Lower leg skin (tissue), 4 donors: ENCODE measurements around the gene PRKACG. TPM values are rescaled to one million over a fixed set of nuclear protein-coding genes. Genes with fewer than 3 reads are reported as not detected.

Experiments used
- DNase-seq, 2 donors: peaks; one replicate each; pipeline ENCODE4 v3.0.0-alpha.2; 2019; ENCODE audit warnings: low spot score in 2 of 2
- H3K4me3 ChIP-seq: fragments of 200-600 bp; sonication (generic); 2 replicates; pipeline ENCODE4 v1.5.1; 2017; ENCODE audit warnings: mild to moderate bottlenecking, low read depth; ENCODE audit not compliant: poor library complexity, severe bottlenecking
- POLR2A ChIP-seq, 2 donors: fragments of 450-650 bp; IDR thresholded peaks; one replicate each; pipeline ENCODE4 v1.6.1; 2016 to 2017; ENCODE audit warnings: antibody characterized with exemption in 2 of 2, mild to moderate bottlenecking in 1 of 2, moderate library complexity in 1 of 2
- WGBS, 2 donors: methylation state at CpG; one replicate each; pipeline ENCODE4 v1.1.5; 2018; 5-methylcytosine and 5-hydroxymethylcytosine counted together
- intact Hi-C: fragments of 100-400 bp; cut with DNase I; formaldehyde crosslinking; loops from one replicate; pipeline ENCODE4 v1.15.0; 2023; ENCODE audit warnings: low total_unique reads
- total RNA-seq, 4 donors: library from RNA; depleted of rRNA; stranded (reverse); fragments of >200 nt; gene quantifications; one replicate each; pipeline ENCODE4 v1.1.0, GENCODE V29; 2016
- TF ChIP-seq, protein P1 (sequence below), 3 donors: fragments of 450-650 bp; IDR thresholded peaks; one replicate each; pipeline ENCODE4 v1.5.1; 2016; ENCODE audit warnings: antibody characterized with exemption in 3 of 3, mild to moderate bottlenecking in 3 of 3, moderate library complexity in 2 of 3

Gene PRKACG
- total RNA-seq, 4 donors from 2014 or later: not detected

- 94% methylated on average over 3 of the region's 3 CpGs for WGBS, 2 donors
- TF ChIP-seq, protein P1, sequence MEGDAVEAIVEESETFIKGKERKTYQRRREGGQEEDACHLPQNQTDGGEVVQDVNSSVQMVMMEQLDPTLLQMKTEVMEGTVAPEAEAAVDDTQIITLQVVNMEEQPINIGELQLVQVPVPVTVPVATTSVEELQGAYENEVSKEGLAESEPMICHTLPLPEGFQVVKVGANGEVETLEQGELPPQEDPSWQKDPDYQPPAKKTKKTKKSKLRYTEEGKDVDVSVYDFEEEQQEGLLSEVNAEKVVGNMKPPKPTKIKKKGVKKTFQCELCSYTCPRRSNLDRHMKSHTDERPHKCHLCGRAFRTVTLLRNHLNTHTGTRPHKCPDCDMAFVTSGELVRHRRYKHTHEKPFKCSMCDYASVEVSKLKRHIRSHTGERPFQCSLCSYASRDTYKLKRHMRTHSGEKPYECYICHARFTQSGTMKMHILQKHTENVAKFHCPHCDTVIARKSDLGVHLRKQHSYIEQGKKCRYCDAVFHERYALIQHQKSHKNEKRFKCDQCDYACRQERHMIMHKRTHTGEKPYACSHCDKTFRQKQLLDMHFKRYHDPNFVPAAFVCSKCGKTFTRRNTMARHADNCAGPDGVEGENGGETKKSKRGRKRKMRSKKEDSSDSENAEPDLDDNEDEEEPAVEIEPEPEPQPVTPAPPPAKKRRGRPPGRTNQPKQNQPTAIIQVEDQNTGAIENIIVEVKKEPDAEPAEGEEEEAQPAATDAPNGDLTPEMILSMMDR (IDR thresholded peaks at IDR 0.05): no peak
- no peak for TF ChIP-seq POLR2A (IDR thresholded peaks at IDR 0.05)
- H3K4me3 ChIP-seq: no peak overlapping the region
- intact Hi-C loops: no loop called here
- DNase-seq: no peak
Measured at GRCh38 chr9:68978501-68978900, 35.4 kb downstream of the PRKACG start.

DNA sequence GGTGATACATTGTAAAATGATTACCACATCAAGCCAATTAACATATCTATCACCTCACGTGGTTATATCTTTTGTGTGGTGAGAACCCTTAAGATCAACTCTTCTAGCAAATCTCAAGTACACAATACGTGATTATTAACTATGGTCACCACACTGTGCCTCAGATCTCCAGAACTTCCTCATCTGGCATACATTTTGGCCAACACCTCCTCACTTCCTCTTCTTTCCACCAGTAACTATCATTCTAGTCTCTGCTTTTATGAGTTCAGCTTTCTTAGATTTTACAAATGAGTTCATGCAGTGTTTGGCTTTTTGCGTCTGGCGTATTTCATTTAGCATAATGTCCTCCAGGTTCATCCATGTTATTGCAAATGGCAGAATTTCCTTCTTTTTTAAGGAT lies 35.8 kb downstream of the PRKACG start:
- no peak overlapping the region for H3K4me3 ChIP-seq
- no peak for TF ChIP-seq POLR2A (IDR thresholded peaks at IDR 0.05)
- intact Hi-C loops: no loop called here
- 83 to 85% methylated on average over 4 of the region's 4 CpGs for WGBS, 2 donors
- DNase-seq: no peak

DNA sequence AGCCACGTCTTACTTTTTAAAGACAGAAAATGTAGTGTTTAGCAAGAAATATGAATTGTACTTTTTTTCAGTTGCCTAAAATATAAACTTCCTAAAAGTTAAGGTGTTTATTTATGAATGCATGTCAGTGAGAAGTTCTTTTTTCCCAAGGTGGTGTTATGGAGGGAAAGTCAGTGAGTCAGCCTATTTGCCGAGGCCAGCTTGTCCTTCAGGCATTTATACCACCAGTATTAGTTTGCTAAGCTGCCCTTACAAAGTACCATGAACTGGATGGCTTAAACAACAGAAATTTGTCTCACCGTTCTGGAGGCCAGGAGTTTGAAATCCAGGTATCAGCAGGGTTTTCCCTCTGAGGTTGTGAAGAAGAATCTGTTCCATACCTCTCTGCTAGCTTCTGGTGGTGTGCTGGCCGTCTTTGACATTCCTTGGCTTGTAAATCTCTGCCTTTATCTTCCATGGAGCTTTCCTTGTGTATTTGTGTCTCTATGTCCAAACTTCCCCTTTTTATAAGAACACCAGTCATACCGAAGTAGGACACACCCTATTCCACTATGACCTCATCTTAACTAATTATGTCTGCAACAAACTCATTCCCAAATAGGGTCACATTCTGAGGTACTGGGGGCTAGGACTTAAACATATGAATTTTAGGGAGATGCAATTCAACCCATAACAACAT lies 38.4 kb downstream of the PRKACG start:
- no peak for DNase-seq
- no peak overlapping the region for H3K4me3 ChIP-seq
- WGBS, 2 donors: 53 to 58% methylated on average over 5 of the region's 5 CpGs
- TF ChIP-seq, protein P1 (IDR thresholded peaks at IDR 0.05): no peak
- no peak for TF ChIP-seq POLR2A (IDR thresholded peaks at IDR 0.05)
- intact Hi-C loops: no loop called here

- intact Hi-C loops: no loop called here
- TF ChIP-seq, protein P1 (IDR thresholded peaks at IDR 0.05): no peak
- TF ChIP-seq POLR2A (IDR thresholded peaks at IDR 0.05): no peak
- H3K4me3 ChIP-seq: no peak overlapping the region
- DNase-seq: no peak
- WGBS, 2 donors: 85 to 93% methylated on average over 3 of the region's 3 CpGs
Measured at GRCh38 chr9:68974901-68975300, 39.0 kb downstream of the PRKACG start.

DNA sequence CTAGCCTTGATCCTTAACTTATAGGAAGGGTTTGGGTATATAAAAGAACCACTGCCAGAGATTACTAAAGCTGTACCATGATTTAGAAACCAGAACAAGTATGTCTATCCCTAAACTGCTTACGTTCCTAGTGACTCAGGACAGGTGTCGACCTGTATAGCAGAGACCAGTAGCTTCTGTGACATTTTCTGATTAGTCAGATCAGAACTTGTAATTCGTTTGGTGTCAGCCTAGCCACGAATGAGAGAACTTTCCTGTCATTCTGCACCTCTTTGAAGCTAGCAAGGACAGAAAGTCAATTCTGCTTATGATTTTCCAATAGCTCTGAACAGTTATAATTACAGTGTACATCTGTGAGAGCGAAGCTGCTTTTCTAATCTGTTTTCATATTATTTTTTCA lies 39.5 kb downstream of the PRKACG start:
- TF ChIP-seq, protein P1 (IDR thresholded peaks at IDR 0.05): no peak
- TF ChIP-seq POLR2A (IDR thresholded peaks at IDR 0.05): no peak
- WGBS, 2 donors: 77 to 85% methylated on average over 5 of the region's 5 CpGs
- intact Hi-C loops: no loop called here
- DNase-seq: no peak
- H3K4me3 ChIP-seq: no peak overlapping the region

GRCh38 chr9:68973619-68974018 lies 40.3 kb downstream of the PRKACG start:
- intact Hi-C loops: no loop called here
- H3K4me3 ChIP-seq: no peak overlapping the region
- no peak for DNase-seq
- WGBS, 2 donors: 89 to 93% methylated on average over 3 of the region's 3 CpGs
- TF ChIP-seq, protein P1 (IDR thresholded peaks at IDR 0.05): no peak
- TF ChIP-seq POLR2A (IDR thresholded peaks at IDR 0.05): no peak
